Measurements from ENCODE around the gene CIC. TPM values are rescaled to one million over a fixed set of nuclear protein-coding genes. Genes with fewer than 3 reads are reported as not detected.

Gene CIC
- total and polyA plus RNA-seq, 10 of the 15 experiments (the other 5 are each of a cell fraction or from before 2014, with no cell fraction given), result 0.18 to 50.6 (median 7.1) TPM

DNA sequence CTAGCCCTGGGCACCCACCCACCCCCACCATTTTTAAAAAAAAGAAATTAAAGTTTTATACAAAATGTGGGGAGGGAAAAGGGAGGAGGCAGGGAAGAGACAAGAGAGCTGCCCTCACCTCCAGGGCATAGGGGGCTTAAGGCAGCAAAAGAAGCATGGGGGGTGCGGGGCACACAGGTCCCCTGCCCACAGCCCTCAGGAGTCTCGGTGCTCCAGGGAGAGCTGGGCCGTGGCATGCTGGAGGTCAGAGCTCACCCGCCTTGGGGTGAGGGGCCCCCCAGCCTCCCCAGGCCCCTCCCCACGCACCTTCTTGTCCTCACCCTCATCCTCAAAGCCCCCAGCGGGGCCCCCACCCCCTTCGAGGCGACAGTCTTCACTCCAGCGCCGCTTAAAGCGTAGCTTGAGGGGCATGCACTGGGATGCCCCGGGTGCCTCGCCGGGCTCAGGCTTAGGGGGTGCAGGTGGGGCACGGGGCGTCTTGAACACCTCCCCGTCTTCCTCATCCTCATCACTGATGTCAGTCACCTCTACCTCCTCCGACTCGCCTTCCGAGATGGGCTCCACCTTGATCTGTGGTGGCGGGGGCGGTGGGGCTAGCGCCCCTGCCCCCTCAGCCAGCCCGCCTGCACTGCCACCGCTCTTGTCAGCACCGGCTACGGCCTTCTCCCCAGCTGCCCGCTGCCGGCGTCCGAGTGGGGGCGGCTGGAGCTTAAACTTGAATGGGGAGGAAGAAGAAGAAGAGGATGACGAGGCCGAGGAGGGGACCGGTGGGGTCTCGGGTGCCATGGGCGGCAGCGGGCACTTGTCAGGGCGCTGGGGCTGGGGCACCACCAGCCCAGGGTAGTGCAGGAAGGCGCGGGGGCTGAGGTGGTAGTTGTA lies 20.5 kb upstream of the CIC start:
- Histone ChIP-seq H3K9ac (ENCODE audit: control insufficient read depth, insufficient read depth, low read length) (no peak overlapping the region), H4K20me1 (ENCODE audit: control insufficient read depth, insufficient read depth) (no peaks in the 10 kb centered on the region), H3K4me1 (ENCODE audit: control insufficient read depth, insufficient read depth, low read length) (peaks cover 17% of the 10 kb centered on the region), H3K4me2 (ENCODE audit: control insufficient read depth, insufficient read depth) (no peak overlapping the region), H3K27ac (ENCODE audit: control insufficient read depth, insufficient read depth) (no peak overlapping the region), H3K27me3 (replicated peaks in 1 of 2; ENCODE audit: control insufficient read depth in 2 of 2, insufficient read depth in 2 of 2, low read length in 1 of 2) (no peaks in the 10 kb centered on the region), H3K79me2 (ENCODE audit: control insufficient read depth, insufficient read depth, low read length) (peaks cover 37% of the 10 kb centered on the region), H3K4me3 (no peak overlapping the region), H3K9me3 (replicated peaks; ENCODE audit: control insufficient read depth, insufficient read depth, low read length) (no peaks in the 10 kb centered on the region), H2AFZ (ENCODE audit: control insufficient read depth, low read depth, low read length) (no peak overlapping the region), H3K36me3 (ENCODE audit: control insufficient read depth in 2 of 2, insufficient read depth in 2 of 2, low read length in 1 of 2) (peaks cover 0 to 7% of the 10 kb centered on the region in 2 experiments; a peak in 2 of 4 replicates)
- no peak for ATAC-seq
- RAD21 ChIA-PET (ENCODE audit: unreplicated experiment), result interaction anchor here (2.9 kb wide), 1 partner anchor 21 kb away, joined by 11 read pairs; the partner anchor contains the start of gene CIC
- WGBS (ENCODE audit: insufficient coverage, insufficient replicate concordance, low lambda C conversion rate, missing lambda C conversion rate), result 94% methylated on average over 40 of the region's 41 CpGs
- intact Hi-C loops (cut with micrococcal nuclease; ENCODE audit: unreplicated experiment) (no loop called here), in situ Hi-C loops (cut with MboI) (no loop called here)
- POLR2A ChIA-PET, result no interaction called here
- TF ChIP-seq MXI1 (IDR thresholded peaks at IDR 0.05; ENCODE audit: low read depth, low read length), result no peak
- no peak for TF ChIP-seq RAD51 (IDR thresholded peaks at IDR 0.05)
- no peak for TF ChIP-seq ZNF207 (IDR thresholded peaks at IDR 0.05; ENCODE audit: borderline replicate concordance)
- TF ChIP-seq BMI1 (IDR thresholded peaks at IDR 0.05; ENCODE audit: borderline replicate concordance), result no peak
- no peak for TF ChIP-seq EZH2 (IDR thresholded peaks at IDR 0.05; ENCODE audit: borderline replicate concordance, control insufficient read depth, low read depth, low read length)
- no peak for TF ChIP-seq DPF2 (IDR thresholded peaks at IDR 0.05)
- no peak for TF ChIP-seq RBBP5 (conservative IDR thresholded peaks at IDR 0.05)
- TF ChIP-seq, protein P1, sequence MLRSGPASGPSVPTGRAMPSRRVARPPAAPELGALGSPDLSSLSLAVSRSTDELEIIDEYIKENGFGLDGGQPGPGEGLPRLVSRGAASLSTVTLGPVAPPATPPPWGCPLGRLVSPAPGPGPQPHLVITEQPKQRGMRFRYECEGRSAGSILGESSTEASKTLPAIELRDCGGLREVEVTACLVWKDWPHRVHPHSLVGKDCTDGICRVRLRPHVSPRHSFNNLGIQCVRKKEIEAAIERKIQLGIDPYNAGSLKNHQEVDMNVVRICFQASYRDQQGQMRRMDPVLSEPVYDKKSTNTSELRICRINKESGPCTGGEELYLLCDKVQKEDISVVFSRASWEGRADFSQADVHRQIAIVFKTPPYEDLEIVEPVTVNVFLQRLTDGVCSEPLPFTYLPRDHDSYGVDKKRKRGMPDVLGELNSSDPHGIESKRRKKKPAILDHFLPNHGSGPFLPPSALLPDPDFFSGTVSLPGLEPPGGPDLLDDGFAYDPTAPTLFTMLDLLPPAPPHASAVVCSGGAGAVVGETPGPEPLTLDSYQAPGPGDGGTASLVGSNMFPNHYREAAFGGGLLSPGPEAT (IDR thresholded peaks at IDR 0.05; ENCODE audit: low read depth), result no peak
- no peak for TF ChIP-seq POLR2AphosphoS2 (IDR thresholded peaks at IDR 0.05; ENCODE audit: low read depth, low read length)
- no peak; the same call in 1 of the 2 replicates for TF ChIP-seq POLR2A (IDR thresholded peaks at IDR 0.05; ENCODE audit: low read depth, low read length)
- no peak for TF ChIP-seq ESRRA (IDR thresholded peaks at IDR 0.05; ENCODE audit: low read length)
- TF ChIP-seq RAD21 (IDR thresholded peaks at IDR 0.05; ENCODE audit: insufficient read depth, low read depth, low read length), result no peak
- no peak for FAIRE-seq
- SMC1A ChIA-PET (ENCODE audit: uncharacterized antibody, unreplicated experiment), result no interaction called here
- no TSS peak for BruUV-seq (replicated peaks)
- CTCF ChIA-PET, result interaction anchor here (1.2 to 6.7 kb wide), 2 partner anchors 31 kb away, joined by 5 to 111 read pairs; no protein-coding TSS in a partner anchor
- DNase-seq (ENCODE audit: low read depth, low spot score), result no peak

Data from GM12878 (cell line).